H9 (cell line): ENCODE data around the gene LMF1. TPM values are rescaled to one million over a fixed set of nuclear protein-coding genes. Genes with fewer than 3 reads are reported as not detected.

Experiments
- DNase-seq: peaks from one replicate; pipeline ENCODE4 v3.0.0-alpha.2; 2017
- H2AFZ ChIP-seq: one replicate; pipeline ENCODE4 v1.6.1; 2013; ENCODE audit warnings: mild to moderate bottlenecking, low read length, control low read depth, moderate library complexity
- H2AK5ac ChIP-seq: 2 replicates; pipeline ENCODE4 v1.6.1; 2013; ENCODE audit warnings: low read length, control low read depth, mixed read lengths; ENCODE audit not compliant: insufficient read length
- H2BK120ac ChIP-seq: one replicate; pipeline ENCODE4 v1.6.1; 2013; ENCODE audit warnings: low read depth, mild to moderate bottlenecking, low read length, control low read depth, inconsistent platforms; ENCODE audit not compliant: poor library complexity, severe bottlenecking
- H2BK12ac ChIP-seq: 2 replicates; pipeline ENCODE4 v1.6.1; 2013; ENCODE audit warnings: low read length, control low read depth, mixed read lengths, low read depth; ENCODE audit not compliant: insufficient read length
- H2BK15ac ChIP-seq: 2 replicates; pipeline ENCODE4 v1.6.1; 2013; ENCODE audit warnings: low read depth, low read length, control low read depth
- H2BK20ac ChIP-seq: one replicate; pipeline ENCODE4 v1.6.1; 2013; ENCODE audit warnings: low read depth, mild to moderate bottlenecking, low read length, control low read depth, inconsistent platforms; ENCODE audit not compliant: poor library complexity, severe bottlenecking
- H2BK5ac ChIP-seq: 2 replicates; pipeline ENCODE4 v1.6.1; 2013; ENCODE audit warnings: low read length, control low read depth, mixed read lengths; ENCODE audit not compliant: insufficient read length
- H3K14ac ChIP-seq: 2 replicates; pipeline ENCODE4 v1.6.1; 2013; ENCODE audit warnings: low read length, control low read depth; ENCODE audit not compliant: insufficient read depth
- H3K18ac ChIP-seq: 2 replicates; pipeline ENCODE4 v1.6.1; 2013; ENCODE audit warnings: low read depth, mild to moderate bottlenecking, mixed read lengths, low read length, control low read depth; ENCODE audit not compliant: insufficient read length
- H3K23ac ChIP-seq: 2 replicates; pipeline ENCODE4 v1.6.1; 2013; ENCODE audit warnings: low read length, control low read depth, mixed read lengths, low read depth; ENCODE audit not compliant: insufficient read length
- H3K23me2 ChIP-seq: 2 replicates; pipeline ENCODE4 v1.6.1; 2013; ENCODE audit warnings: low read depth, mild to moderate bottlenecking, mixed read lengths, low read length, control low read depth; ENCODE audit not compliant: insufficient read length, poor library complexity, severe bottlenecking
- H3K27ac ChIP-seq: 2 replicates; pipeline ENCODE4 v1.5.1; 2013; ENCODE audit warnings: low read length, control low read depth, mixed read lengths, low read depth; ENCODE audit not compliant: insufficient read length
- H3K27me3 ChIP-seq: 2 replicates; pipeline ENCODE4 v1.6.1; 2013; ENCODE audit warnings: low read length, control low read depth, inconsistent platforms; ENCODE audit not compliant: insufficient read depth
- H3K4ac ChIP-seq: 2 replicates; pipeline ENCODE4 v1.6.1; 2013; ENCODE audit warnings: low read depth, mild to moderate bottlenecking, control low read depth, inconsistent platforms, low read length, moderate library complexity
- H3K4me1 ChIP-seq: 2 replicates; pipeline ENCODE4 v1.6.1; 2013; ENCODE audit warnings: low read length, control low read depth, inconsistent platforms; ENCODE audit not compliant: insufficient read depth
- H3K4me2 ChIP-seq: 2 replicates; pipeline ENCODE4 v1.6.1; 2013; ENCODE audit warnings: low read length, control low read depth, mixed read lengths; ENCODE audit not compliant: insufficient read length, insufficient read depth
- H3K56ac ChIP-seq: 2 replicates; pipeline ENCODE4 v1.6.1; 2013; ENCODE audit warnings: low read depth, mild to moderate bottlenecking, mixed read lengths, low read length, control low read depth; ENCODE audit not compliant: insufficient read length
- H3K79me1 ChIP-seq: 2 replicates; pipeline ENCODE4 v1.6.1; 2013; ENCODE audit warnings: low read depth, mild to moderate bottlenecking, moderate library complexity, low read length, control low read depth, inconsistent platforms; ENCODE audit not compliant: insufficient read depth, poor library complexity, severe bottlenecking
- H3K79me2 ChIP-seq: 2 replicates; pipeline ENCODE4 v1.6.1; 2013; ENCODE audit warnings: low read length, control low read depth, inconsistent platforms; ENCODE audit not compliant: insufficient read depth
- H3K9ac ChIP-seq: 2 replicates; pipeline ENCODE4 v1.6.1; 2013; ENCODE audit warnings: low read length, control low read depth, mixed read lengths; ENCODE audit not compliant: insufficient read length; ENCODE audit errors: extremely low read depth
- H3K9me3 ChIP-seq: one replicate; pipeline ENCODE4 v1.6.1; 2013; ENCODE audit warnings: low read depth, low read length, inconsistent platforms; ENCODE audit not compliant: control insufficient read depth
- H3T11ph ChIP-seq: one replicate; pipeline ENCODE4 v1.6.1; 2013; ENCODE audit warnings: mild to moderate bottlenecking, low read length, control low read depth, inconsistent platforms
- H4K20me1 ChIP-seq: one replicate; pipeline ENCODE4 v1.6.1; 2013; ENCODE audit not compliant: control insufficient read depth, insufficient read length, insufficient read depth
- H4K5ac ChIP-seq: 2 replicates; pipeline ENCODE4 v1.6.1; 2013; ENCODE audit warnings: low read depth, mild to moderate bottlenecking, mixed read lengths, low read length, control low read depth; ENCODE audit not compliant: insufficient read length
- H4K8ac ChIP-seq: replicated peaks from 2 replicates; pipeline ENCODE4 v1.6.1; 2013; ENCODE audit warnings: low read length, control low read depth, mixed read lengths, low read depth; ENCODE audit not compliant: insufficient read length
- H4K91ac ChIP-seq: 2 replicates; pipeline ENCODE4 v1.6.1; 2013; ENCODE audit warnings: low read depth, mild to moderate bottlenecking, moderate library complexity, mixed read lengths, low read length, control low read depth; ENCODE audit not compliant: insufficient read length
- H3K27ac Mint-ChIP-seq, 3 experiments: 2 replicates in 2 of 3; 3 replicates in 1 of 3; pipeline ENCODE4 v1.8.0; 2020 to 2021; ENCODE audit warnings: mixed read lengths in 3 of 3, mild to moderate bottlenecking in 1 of 3, moderate library complexity in 1 of 3
- H3K27me3 Mint-ChIP-seq: 2 replicates; pipeline ENCODE4 v1.8.0; 2021; ENCODE audit warnings: low read depth, mild to moderate bottlenecking, moderate library complexity, mixed read lengths
- H3K36me3 Mint-ChIP-seq, 3 experiments: 2 replicates in 2 of 3; 3 replicates in 1 of 3; pipeline ENCODE4 v1.8.0; 2020 to 2021; ENCODE audit warnings: low read depth in 3 of 3, mixed read lengths in 3 of 3; ENCODE audit not compliant: insufficient read depth in 1 of 3
- H3K4me1 Mint-ChIP-seq, 2 experiments: 2 replicates each; pipeline ENCODE4 v1.8.0; 2020; ENCODE audit warnings: mixed read lengths in 2 of 2
- H3K4me3 Mint-ChIP-seq, 2 experiments: 2 replicates in 1 of 2; 3 replicates in 1 of 2; pipeline ENCODE4 v1.8.0; 2020 to 2021; ENCODE audit warnings: mild to moderate bottlenecking in 2 of 2, mixed read lengths in 2 of 2, moderate library complexity in 1 of 2
- H3K9me3 Mint-ChIP-seq, 2 experiments: 2 replicates in 1 of 2; 3 replicates in 1 of 2; pipeline ENCODE4 v1.8.0; 2020; ENCODE audit warnings: mild to moderate bottlenecking in 2 of 2, mixed read lengths in 2 of 2, moderate library complexity in 1 of 2
- CTCF ChIP-seq: fragments of 200-600 bp; sonication (generic); conservative IDR thresholded peaks from 3 replicates; pipeline ENCODE4 v1.8.0; 2021; ENCODE audit warnings: antibody characterized with exemption, mild to moderate bottlenecking
- WGBS: extraction: QIAGEN DNeasy Blood & Tissue Kit; methylation state at CpG from one replicate; pipeline ENCODE4 v1.1.7; 2013; ENCODE audit warnings: missing lambda C conversion rate, low lambda C conversion rate, mixed read lengths; ENCODE audit not compliant: insufficient read length; ENCODE audit errors: extremely low coverage; 5-methylcytosine and 5-hydroxymethylcytosine counted together
- total RNA-seq: library from RNA; stranded (reverse); gene quantifications from 2 replicates; pipeline ENCODE4 v1.2.1, GENCODE V29; 2021

The LMF1 gene
- total RNA-seq, 1 experiment from 2014 or later = 7.1 TPM

- Histone ChIP-seq H3K79me2 (no peaks in the 10 kb centered on the region), H2BK5ac (no peak overlapping the region), H3K79me1 (no peaks in the 10 kb centered on the region), H2BK120ac (no peak overlapping the region), H4K20me1 (no peaks in the 10 kb centered on the region), H2BK12ac (no peak overlapping the region), H3K4ac (no peak overlapping the region), H3T11ph (no peak overlapping the region), H2AK5ac (no peak overlapping the region), H3K4me2 (no peak overlapping the region), H4K5ac (no peak overlapping the region), H3K4me1 (no peaks in the 10 kb centered on the region), H2BK15ac (no peak overlapping the region), H3K56ac (no peak overlapping the region), H4K8ac (no peak overlapping the region), H3K18ac (no peak overlapping the region), H3K14ac (no peak overlapping the region), H4K91ac (no peak overlapping the region), H3K23ac (no peak overlapping the region), H3K27me3 (no peaks in the 10 kb centered on the region), H3K23me2 (no peaks in the 10 kb centered on the region), H2BK20ac (no peak overlapping the region), H2AFZ (no peak overlapping the region), H3K9ac (no peak overlapping the region), H3K9me3 (no peaks in the 10 kb centered on the region), H3K27ac (no peak overlapping the region)
- peaks cover 0 to 5% of the 10 kb centered on the region in 2 experiments; a peak in 3 of 4 replicates for H3K4me1 Mint-ChIP-seq
- H3K36me3 Mint-ChIP-seq = no peaks in the 10 kb centered on the region
- DNase-seq = no peak
- no peaks in the 10 kb centered on the region for H3K9me3 Mint-ChIP-seq
- H3K27ac Mint-ChIP-seq = peak overlapping the region in 1 of 3 experiments; percentile 49; a peak in 1 of 7 replicates
- H3K4me3 Mint-ChIP-seq = no peak overlapping the region
- WGBS = no CpG with 5 or more reads among the region's 31 CpGs
- H3K27me3 Mint-ChIP-seq = peaks cover 8% of the 10 kb centered on the region
- no peak for TF ChIP-seq CTCF
Measured at GRCh38 chr16:877242-878071, 93.3 kb downstream of the LMF1 start.
